Inferior parietal cortex (tissue), 1 donor: ENCODE measurements around the gene TRAP1.
"Not testable (repeated sequence)": the region's sequence is repeated elsewhere in the genome, so short reads cannot be mapped to it uniquely, and the experiment has no call there.

Experiments used
- DNase-seq: peaks from one replicate; pipeline ENCODE4 v3.0.0-alpha.2; 2016; ENCODE audit errors: extremely low spot score

Gene TRAP1

GRCh38 chr16:3611146-3611975 lies 106.0 kb downstream of the TRAP1 start, which contains the start of gene SLX4:
Gene SLX4 (minus strand): TSS chr16:3611606. CDS start chr16:3608964, 2,642 bp downstream.
- peak; percentile 87 for DNase-seq

GRCh38 chr16:3610698-3611145 lies 106.6 kb downstream of the TRAP1 start:
- DNase-seq: peak; percentile 20

- DNase-seq: no peak
Measured at GRCh38 chr16:3609895-3610697, 107.2 kb downstream of the TRAP1 start.

- DNase-seq: not testable (repeated sequence)
Measured at GRCh38 chr16:3608976-3609375, 108.3 kb downstream of the TRAP1 start.

GRCh38 chr16:3608069-3608468 lies 109.3 kb downstream of the TRAP1 start:
- DNase-seq: no peak
